UCSD-AML1 (cell line): Measurements from ENCODE around the gene ARL16.

Experiments
- DNase-seq: peaks from one replicate; lab custom pipeline; 2025; ENCODE audit not compliant: unreplicated experiment; lab: John Stamatoyannopoulos, UW

Gene ARL16

DNA sequence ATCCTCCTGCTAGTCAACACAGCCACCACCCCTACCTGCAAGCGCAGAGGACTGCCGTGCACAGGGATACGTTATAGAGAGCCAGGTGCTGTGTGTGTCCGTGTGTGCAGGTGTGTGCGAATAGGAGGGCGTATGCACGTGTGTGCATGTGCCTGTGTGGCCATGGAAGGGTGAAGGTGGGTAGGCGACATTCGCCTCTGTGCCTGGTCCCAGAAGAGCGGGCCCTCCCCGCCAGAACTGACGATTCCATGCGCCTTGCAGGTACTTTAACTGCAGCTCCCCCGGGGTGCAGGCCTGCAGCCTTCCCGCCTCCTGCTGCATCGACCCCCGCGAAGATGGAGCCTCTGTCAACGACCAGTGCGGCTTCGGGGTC, 36.0 kb downstream of the ARL16 start:
- DNase-seq, result no peak

DNA sequence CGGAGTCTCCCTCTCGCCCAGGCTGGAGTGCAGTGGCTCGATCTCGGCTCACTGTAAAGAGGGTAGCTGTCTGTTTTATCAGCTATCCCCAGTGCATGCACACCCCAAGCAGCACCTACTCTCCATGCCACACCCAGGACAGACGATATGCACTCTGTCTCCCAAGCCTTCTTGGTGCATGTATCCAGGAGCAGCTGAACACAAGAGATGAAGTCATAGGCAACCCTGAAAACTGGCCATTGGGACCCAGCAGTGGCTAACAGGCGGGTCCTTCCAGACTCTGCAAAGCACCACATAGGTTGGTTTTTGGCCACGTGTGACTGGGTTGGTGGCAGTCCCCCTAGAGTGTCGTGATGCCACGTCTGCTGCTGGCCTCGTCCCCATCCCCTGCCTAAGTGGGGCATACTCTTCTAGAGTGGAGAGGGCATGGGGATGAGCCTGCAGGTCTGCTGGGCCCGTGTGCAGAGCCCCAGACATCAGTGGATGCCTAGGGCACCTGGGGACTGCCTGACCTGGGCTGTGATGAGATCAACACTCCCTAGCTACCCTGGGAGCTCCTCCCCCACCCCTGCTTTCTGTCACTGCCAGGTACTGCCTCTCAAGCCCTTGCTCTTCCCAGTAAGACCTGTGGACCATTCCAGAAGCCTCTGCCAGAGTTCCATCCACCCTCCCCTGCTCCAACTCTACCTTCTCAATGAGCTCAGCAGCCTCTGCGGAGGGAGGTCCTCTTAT, 36.6 kb downstream of the ARL16 start:
- DNase-seq, result no peak

DNA sequence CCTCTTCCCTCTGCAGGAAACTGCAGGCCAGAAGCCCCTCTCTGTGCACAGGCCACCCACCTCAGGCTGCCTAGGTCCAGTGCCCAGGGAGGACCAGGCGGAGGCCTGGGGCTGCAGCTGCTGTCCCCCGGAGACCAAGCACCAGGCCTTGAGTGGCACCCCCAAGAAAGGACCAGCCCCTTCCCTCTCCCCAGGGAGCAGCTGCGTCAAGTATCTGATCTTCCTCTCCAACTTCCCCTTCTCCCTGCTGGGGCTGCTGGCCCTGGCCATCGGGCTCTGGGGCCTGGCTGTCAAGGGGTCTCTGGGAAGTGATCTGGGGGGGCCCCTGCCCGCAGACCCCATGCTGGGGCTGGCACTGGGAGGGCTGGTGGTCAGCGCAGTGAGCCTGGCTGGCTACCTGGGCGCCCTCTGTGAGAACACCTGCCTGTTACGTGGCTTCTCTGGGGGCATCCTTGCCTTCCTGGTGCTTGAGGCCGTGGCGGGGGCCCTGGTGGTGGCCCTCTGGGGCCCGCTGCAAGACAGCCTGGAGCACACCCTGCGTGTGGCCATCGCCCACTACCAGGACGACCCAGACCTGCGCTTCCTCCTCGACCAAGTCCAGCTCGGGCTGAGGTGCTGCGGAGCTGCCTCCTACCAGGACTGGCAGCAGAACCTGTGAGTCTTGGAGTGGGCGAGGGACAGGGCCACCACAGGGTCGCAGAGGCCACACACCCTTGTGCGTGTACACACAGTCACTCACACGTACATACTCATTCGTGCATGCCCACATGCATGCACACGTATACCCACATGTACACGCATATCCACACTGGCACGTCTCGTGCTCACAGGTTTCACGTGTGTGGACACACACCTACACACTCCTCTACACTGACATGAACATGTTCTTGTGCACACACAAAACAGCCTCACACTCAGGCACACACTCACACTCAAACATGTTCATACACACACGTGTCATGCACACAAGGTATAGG, 38.3 kb downstream of the ARL16 start:
- no peak for DNase-seq

DNA sequence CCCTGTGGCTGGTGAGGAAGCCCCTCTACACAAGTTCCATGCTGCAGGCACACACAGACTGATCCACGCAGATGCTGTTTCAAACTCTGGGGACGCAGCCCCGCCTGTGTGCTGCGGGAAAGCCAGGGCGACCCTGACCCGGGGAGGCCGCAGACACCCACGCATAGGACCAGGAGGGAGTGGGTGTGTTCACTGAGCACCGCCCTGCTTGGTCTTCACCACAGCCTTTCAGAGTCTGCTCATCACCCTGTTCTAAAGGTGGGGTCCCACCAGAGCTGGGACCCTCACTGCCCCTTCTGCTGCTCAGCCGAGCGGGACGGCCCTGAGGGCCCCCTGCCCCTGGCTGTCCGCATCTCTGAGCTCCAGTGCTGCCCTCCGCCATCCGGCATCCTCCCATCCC, 39.1 kb downstream of the ARL16 start:
- DNase-seq, result no peak

DNA sequence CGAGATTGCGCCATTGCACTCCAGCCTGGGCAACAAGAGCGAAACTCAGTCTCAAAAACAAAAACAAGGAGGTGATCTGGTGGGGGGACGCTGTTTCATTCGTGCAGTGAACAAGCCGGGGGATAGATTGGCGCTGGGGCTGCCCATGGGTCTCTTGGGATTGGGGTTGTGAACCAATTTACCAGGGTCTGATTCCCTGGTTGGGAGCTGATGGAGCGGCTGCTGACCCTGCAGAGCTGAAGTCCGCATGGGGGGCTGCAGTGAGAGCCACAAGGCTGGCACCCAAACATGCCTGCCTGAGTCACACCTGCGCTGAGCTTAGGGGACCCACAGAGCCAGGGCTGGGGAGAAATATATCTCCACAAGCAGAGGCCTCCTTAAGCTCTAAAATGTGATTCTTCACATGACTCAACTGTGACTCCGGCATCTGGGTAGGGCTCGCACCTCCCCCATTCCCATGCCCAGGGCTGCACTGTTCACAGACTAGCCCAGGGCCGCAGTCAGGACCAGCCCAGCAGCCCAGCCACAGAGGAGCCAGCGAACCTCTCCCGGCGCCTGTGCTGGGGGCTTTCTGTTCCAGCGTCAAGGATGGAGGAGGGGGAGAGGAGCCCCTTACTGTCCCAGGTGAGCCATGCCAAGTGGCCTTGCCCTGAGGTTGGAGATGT, 41.6 kb downstream of the ARL16 start:
- no peak for DNase-seq

DNA sequence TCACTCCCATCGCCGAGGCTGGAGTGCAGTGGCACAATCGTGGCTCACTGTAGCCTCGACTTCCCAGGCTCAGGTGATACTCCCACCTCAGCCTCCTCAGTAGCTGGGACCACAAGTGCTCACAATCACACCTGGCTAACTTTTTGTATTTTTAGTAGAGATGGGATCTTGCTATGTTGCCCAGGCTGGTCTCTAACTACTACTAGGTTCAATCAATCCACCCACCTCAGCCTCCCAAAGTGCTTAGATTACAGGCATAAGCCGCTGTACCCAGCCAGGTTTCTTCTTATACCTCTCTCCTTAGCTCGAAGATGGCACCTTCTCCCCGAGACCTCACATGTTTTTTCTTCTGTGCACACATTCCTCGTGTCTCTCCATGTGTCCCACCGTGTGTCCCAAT, 43.6 kb downstream of the ARL16 start:
- DNase-seq, result no peak

DNA sequence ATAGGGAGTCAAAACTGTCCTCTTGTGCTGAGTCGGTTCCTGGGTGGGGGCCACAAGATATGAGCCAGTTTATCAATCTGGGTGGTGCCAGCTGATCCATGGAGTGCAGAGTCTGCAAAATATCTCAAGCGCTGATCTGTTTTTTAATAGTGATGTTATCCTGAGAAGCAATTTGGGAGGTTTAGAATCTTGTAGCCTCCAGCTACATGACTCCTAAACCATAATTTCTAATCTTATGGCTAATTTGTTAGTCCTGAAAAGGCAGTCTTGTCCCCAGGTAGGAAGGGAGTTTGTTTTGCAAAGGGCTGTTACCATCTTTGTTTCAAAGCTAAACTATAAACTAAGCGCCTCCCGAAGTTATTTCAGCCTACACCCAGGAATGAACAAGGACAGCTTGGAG, 44.9 kb downstream of the ARL16 start:
- DNase-seq, result no peak

DNA sequence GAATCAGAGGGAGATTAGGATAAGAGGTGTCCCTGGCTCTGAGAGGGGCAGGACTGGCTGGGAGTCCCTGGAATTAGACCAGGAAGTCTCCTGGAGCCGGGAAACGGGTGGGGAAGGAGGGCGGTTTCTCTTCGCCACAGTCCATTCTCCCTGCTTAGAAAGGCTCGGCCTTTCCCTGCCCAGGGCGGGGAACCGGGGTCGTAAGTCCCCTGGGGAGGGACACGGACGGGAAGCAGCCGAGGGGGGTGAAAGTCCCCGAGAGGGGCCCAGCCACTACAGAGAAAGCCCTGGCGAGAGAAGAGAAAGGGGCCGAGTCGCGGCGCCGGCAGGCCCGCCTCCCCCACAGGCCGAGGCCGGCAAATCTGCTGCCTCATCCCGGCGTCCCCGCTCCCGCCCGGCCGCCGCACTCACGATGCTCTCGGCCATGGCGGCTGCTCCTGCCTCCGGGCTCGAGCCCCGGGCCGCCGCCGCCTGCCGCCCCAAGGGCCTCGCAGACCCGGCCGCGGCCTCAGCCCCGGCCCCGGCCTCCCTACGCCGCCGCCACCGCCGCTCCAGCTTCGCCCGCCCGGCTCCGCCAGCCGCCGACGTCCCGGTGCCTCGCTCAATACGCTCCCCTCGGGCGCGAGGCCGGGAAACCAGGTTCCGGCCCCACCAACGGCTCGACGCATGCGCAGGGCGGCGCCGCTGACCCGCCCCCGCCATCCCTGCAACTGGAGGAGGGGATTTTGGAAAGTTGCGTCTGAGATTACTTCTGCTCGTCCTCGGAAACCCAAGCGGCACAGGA, 46.9 kb downstream of the ARL16 start, which contains the start of the genes NPLOC4 and TSPAN10:
TSS of gene NPLOC4 (minus strand) at position 608 of the 784 bp plus-strand sequence. CDS start at position 426, 182 bp downstream.
TSS of gene TSPAN10 (plus strand) at position 692 of the 784 bp plus-strand sequence. CDS start 5,217 bp downstream, outside the sequence.
- DNase-seq, result peak; percentile 88

DNA sequence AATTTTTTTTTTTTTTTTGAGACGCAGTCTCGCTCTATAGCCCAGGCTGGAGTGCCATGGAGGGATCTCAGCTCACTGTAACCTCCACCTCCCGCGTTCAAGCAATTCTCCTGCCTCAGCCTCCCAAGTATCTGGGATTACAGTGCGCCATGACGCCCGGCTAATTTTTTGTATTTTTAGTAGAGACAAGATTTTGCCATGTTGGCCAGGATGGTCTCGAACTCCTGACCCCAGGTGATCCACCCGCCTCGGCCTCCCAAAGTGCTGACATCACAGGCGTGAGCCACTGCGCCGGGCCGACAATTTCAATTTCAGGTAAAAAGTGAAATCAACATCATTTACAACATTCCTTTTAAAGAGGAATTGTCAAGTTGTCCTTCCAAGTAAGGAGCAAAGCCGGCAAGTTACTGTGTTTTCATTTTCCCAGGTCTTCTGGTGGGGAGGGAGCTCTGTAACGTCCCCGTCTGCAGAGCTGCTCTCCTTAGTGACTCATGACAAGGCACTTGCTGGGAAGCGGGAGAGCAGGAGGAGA, 47.6 kb downstream of the ARL16 start:
- DNase-seq, result no peak

DNA sequence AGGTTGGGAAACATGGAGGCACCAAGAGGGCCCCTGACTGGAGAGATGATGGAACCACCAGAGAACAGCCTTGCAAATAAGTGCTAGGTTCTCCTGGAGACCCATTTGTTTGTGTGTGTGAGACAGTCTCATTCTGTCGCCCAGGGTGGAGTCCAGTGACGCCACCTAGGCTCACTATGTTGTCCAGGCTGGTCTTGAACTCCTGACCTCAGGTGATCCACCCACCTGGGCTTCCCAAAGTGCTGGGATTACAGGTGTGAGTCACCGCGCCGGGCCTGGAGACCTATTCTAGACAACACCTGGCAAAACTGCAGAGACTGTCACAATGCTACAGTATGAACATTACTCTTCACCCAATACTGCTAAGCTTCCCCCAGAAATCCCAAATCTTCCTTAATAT, 48.2 kb downstream of the ARL16 start:
- DNase-seq, result no peak

DNA sequence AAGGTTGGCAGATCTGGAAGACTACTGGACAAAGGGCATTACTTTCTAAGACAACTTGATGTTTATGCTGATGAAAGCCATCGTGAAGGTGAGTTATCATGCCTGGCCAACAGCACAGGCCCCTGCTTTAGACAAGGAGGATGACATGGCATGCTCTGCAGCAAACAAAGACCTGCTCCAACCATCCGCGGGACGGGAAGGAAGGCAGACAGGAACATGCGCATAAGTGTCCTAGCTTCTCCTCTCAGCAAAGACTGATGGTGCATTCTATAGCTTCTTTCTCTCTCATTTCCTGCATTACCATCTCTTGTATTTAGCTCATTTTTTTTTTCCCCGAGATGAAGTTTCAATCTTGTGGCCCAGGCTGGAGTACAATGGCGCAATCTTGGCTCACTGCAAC, 52.1 kb downstream of the ARL16 start:
- DNase-seq, result no peak
